GM21619 (cell line): ENCODE results near the gene OSBPL7.
A peak's percentile ranks its signal among the peaks of the same experiment; 100 is the strongest.

Experiments used
- ATAC-seq: cut with Tn5 transposase; IDR thresholded peaks from one replicate; pipeline ENCODE4 v1.9.1; 2021; ENCODE audit not compliant: unreplicated experiment

The OSBPL7 gene, protein sequence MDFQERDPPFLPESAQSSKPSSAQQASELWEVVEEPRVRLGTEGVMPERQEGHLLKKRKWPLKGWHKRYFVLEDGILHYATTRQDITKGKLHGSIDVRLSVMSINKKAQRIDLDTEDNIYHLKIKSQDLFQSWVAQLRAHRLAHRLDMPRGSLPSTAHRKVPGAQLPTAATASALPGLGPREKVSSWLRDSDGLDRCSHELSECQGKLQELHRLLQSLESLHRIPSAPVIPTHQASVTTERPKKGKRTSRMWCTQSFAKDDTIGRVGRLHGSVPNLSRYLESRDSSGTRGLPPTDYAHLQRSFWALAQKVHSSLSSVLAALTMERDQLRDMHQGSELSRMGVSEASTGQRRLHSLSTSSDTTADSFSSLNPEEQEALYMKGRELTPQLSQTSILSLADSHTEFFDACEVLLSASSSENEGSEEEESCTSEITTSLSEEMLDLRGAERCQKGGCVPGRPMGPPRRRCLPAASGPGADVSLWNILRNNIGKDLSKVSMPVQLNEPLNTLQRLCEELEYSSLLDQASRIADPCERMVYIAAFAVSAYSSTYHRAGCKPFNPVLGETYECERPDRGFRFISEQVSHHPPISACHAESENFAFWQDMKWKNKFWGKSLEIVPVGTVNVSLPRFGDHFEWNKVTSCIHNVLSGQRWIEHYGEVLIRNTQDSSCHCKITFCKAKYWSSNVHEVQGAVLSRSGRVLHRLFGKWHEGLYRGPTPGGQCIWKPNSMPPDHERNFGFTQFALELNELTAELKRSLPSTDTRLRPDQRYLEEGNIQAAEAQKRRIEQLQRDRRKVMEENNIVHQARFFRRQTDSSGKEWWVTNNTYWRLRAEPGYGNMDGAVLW

GRCh38 chr17:47821424-47822391, at the start of gene OSBPL7:
Gene OSBPL7 (minus strand): TSS chr17:47821794. CDS start chr17:47820278, 1,516 bp downstream.
- ATAC-seq: peak; percentile 86

GRCh38 chr17:47871048-47871447, 49.5 kb upstream of the OSBPL7 start:
- no peak for ATAC-seq

GRCh38 chr17:47870056-47870455, 48.5 kb upstream of the OSBPL7 start:
- no peak for ATAC-seq

GRCh38 chr17:47869114-47869513, 47.5 kb upstream of the OSBPL7 start:
- no peak for ATAC-seq

DNA sequence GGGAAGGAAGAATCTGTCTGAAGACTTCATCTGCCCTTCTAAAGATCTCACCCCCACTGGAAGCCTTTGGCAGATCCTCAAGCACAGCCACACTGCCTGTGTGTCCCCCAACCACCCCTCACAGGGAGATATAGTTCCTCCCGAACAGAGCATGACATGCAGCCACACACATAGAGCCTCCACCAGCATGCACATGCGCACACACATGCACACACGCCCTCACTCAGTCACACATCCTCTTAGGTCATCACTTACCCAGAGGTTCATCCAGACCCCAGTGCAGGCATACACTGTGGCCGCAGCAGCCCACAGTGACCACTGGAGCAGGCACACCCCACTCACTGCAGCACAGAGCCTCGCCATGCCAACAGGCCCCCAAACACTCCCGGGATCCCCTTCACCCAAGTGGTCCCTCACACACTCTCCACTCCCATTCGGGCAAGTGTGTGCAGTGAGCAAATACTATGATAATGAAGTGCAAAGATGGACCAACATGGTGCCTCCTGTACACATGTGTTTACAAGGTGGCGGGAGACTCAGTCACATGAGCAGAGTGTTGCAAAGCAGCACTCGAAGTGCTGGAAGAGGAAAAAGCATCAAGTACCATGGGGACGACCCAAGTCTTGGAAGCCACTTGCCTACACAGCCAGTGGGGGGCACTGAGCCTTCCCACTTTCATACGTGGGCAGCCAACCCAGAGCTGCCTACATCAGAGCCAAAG, 46.4 kb upstream of the OSBPL7 start:
- no peak for ATAC-seq

DNA sequence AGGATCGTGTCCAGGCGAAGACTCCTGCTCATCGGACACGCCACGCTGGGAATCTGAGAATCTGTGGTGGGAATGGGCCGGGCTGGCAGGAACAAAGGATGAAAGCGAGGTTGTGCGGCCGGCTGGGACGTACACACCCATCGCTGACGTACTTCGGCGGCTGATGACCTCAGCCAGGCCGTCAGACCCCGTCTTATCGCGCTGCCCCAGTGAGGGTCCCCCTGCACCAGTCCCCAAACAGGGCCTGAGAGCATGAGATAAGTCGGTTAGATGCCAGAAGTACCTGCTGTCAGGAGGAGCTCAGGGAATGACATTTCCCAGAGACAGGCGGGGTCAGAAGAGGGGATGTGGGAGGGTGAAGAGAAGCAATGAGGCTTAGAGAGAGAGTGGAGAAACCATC, 45.3 kb upstream of the OSBPL7 start:
- ATAC-seq: no peak

- ATAC-seq: no peak
These were observed 43.2 kb upstream of the OSBPL7 start for GRCh38 chr17:47864791-47865216.

DNA sequence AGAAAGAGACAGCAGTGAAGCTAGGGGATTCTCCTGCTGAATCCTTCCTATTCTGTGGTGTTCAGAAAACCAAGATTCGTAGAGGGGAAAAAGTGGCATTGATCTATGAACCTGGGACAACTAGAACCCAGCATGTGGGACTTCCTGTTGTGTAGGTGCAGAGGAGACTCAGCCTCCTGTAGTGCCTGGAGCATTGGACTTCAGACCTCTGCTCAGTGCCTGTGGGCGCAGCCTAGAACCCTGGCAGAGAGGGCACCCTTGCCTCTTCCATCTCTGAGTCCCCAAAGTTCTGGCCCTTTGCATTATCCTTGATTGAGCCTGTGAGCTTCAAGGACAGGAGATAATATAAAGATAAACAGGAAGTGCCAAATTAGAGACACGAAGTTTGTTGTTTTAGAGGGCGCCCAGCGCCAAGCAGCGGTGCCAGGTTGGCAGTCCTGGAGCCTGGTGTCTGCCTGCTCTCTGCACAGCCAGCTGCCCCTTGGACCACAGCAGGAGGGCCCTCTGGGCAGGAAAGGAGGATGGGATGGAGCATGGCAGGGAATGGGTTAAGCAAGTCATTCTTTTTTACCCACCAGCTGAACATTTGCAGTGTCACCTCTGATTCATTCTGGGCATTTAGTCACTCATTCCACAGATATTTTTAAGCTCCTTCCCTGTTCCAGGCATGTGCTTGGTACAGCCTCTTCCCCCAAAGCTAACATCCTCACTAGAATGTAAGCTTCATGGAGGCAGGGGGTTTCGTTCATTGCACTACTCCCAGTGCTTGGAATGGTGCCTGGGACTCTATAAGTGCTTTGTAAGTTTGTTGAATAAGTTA, 41.2 kb upstream of the OSBPL7 start:
- no peak for ATAC-seq

- ATAC-seq: no peak
These were observed 38.8 kb upstream of the OSBPL7 start for GRCh38 chr17:47860386-47860785.

- no peak for ATAC-seq
These were observed 36.2 kb upstream of the OSBPL7 start for GRCh38 chr17:47857551-47858455.

DNA sequence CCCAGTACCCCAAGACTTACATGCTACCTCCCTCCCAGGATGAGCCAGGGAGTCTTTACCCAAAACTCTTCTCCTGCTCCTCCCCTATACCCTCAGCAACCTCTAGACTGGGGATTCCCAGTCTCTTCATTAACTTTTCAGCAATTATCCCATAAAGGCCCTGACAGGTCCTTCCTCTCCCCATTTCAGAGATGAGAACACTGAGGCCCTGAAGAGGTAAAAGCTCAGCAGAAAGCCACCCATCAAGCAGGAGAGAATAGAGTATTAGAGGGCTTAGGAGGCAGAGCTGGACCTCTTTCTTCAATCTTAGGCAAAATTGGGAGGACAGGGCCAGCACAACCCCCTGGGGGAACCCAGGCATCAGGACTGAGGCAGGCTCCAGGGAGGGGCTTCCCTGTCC, 35.2 kb upstream of the OSBPL7 start:
- ATAC-seq: no peak

DNA sequence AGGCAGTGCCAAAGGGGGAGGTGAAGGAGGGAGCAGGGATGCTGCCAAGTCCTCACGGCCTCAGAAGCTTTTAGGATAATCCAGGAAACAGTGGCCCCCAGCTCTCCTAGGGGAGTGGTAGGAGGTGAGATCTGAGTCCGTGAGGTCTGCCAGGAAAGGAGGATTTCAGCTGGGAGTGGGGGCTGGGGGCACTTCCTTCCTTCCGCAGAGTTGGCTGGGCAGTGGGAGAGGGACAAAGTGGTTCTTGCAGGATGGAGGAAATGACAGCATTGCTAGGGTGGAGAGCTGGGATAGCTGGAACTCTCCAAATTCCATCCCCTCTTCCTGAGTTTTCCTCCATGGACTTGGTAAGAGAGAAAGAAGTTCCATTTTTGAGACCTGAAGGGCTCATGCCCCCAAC, 34.1 kb upstream of the OSBPL7 start:
- ATAC-seq: no peak

DNA sequence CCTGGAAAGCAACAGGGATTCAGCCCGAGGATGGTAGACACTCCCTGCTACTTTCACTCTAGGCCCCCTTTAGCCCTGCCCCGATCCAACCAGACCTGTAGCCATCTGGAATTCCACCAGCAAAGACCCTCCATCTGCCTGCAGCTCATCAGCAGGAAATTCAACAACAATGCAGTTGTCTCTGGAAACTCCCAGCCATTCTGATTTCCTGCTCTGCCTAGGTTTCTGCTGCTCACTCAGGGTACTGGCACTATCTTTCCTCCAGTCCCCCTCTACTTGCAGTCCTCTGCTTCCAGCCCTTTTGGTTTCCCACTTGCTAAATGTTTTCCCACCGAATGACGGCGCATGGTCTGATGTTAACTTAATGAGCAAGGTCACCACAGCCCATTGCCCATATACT, 32.0 kb upstream of the OSBPL7 start:
- no peak for ATAC-seq

DNA sequence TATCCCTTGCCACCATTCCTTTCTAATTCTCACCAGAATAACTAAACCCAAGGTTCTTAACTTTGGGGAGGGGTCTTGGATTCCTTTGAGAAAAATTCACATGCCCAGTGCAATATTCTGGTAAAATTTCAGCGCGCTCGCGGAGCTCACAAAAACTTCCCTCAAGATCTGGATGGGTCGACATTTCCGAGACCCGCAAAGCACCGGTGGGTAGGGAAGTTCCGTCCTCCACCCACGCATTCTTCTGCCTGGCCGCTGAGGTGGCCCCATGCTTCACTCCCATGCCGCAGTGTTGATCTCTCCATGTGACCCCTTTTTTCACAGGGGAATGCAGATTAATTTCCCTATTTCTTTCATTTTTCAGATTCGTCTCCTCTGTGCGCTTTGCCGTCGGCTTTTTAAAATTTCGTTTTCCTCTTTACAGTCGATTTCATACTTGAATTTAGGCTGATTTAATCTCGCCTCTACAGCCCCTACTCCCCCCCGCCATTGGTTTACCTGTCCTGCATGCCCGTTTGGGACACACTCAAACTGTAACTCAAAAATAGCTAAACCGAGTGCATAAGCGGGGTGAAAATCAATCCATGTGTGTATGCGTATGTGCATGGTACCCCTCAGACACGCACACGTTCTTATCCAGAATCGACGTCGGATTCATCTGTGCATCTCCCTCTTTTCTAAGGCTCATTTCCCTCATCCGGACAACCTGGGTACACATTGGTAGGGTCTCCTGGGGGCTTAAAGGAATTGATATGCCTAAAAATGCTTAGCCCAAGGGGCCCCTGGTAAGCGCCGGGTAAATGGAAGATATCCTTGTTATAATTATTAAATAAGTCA, 30.7 kb upstream of the OSBPL7 start:
- no peak for ATAC-seq

DNA sequence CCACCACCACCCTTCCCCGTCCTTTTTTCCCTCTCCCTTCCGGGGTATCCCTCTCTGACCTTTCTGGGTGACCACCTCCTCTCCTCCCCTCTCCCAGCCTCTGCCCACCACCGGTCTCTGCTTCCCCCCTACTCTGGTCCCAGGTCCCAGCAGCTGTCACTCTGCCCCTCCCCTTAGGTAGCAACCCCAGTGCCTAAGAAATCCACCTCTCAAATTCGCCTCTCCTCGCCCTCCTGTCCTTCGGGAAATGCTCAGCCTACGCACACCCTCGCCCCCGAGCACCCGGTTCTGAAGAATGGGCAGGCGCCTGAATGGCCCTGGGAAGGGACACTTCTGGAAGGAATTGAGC, 30.1 kb upstream of the OSBPL7 start:
- ATAC-seq: no peak

DNA sequence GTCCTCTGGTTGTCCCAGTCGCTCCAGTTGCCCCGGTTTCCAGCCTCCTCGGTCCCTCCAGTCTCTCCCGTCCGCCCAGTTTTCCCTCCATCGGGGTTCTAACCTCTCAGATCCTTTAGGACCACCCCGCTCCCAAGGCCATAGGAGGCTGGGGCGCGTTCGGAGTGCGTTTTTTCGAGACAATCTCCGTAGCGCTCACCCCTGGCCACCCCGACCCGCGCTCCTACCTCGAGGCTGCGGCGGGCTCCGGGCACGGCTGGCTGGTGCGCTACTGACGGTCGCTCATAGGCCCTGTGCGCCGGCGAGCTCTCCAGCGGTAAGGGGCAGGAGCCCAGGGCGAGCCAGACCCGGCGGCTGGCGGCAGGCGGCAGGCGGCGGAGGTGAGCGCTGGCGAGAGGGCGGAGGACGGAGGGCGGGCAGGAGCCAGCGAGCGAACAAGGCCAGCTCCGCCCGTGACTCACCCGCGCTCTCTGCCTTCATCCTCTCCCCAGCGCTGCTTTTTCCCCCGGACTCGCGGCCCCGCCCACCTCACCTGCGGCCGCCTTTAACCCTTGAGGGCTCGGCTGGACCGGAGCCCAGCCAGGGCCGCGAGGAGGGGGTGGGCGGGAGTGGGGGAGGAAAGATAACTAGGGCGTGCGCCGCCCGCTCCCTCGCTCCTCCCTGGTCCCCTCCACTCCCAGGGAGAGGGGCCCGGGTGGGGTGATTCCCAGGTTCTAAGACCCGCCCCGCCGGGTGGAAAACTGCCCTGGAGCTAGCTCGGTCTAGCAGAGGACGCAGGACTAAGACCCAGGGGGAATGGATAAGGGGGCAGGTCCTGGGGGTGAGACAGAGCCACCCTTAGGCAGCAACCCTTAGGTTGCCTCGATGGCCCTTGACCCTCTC, 29.3 kb upstream of the OSBPL7 start, which contains the start of gene SP6:
Gene SP6 (minus strand): TSS at position 472 of the 882 bp plus-strand sequence. CDS start 2,734 bp downstream, outside the sequence.
- no peak for ATAC-seq

GRCh38 chr17:47850373-47850691, 28.7 kb upstream of the OSBPL7 start:
- no peak for ATAC-seq
